Right cardiac atrium (tissue), 5 donors: Measurements from ENCODE around the gene BTN1A1. TPM values are rescaled to one million over a fixed set of nuclear protein-coding genes. Genes with fewer than 3 reads are reported as not detected.
"Not testable (repeated sequence)": the region's sequence is repeated elsewhere in the genome, so short reads cannot be mapped to it uniquely, and the experiment has no call there.

Experiments used
- ATAC-seq, 2 donors: fragments of 200-7000 bp; cut with Tn5 transposase; one replicate each; pipeline versions ENCODE4 v1.8.0 to v1.9.1; 2020; ENCODE audit warnings: moderate library complexity in 2 of 2, mild to moderate bottlenecking in 1 of 2
- DNase-seq, 3 donors: peaks; one replicate each; pipeline ENCODE4 v3.0.0-alpha.2; 2020
- H3K27ac ChIP-seq: one replicate; pipeline ENCODE4 v1.5.1; 2013; ENCODE audit warnings: mild to moderate bottlenecking, low read length, control low read depth, moderate library complexity
- H3K27me3 ChIP-seq: one replicate; pipeline ENCODE4 v1.6.1; 2013; ENCODE audit not compliant: control insufficient read depth, insufficient read depth
- H3K4me1 ChIP-seq: one replicate; pipeline ENCODE4 v1.6.1; 2013; ENCODE audit warnings: low read length; ENCODE audit not compliant: control insufficient read depth, insufficient read depth
- H3K4me3 ChIP-seq: one replicate; pipeline ENCODE4 v1.5.1; 2013; ENCODE audit warnings: low read length, control low read depth
- H3K9me3 ChIP-seq: one replicate; pipeline ENCODE4 v1.6.1; 2013; ENCODE audit warnings: low read length; ENCODE audit not compliant: control insufficient read depth
- WGBS: extraction: QIAGEN DNeasy Blood & Tissue Kit; methylation state at CpG from one replicate; pipeline ENCODE4 v1.1.7; 2013; 5-methylcytosine and 5-hydroxymethylcytosine counted together
- intact Hi-C, 4 donors: fragments of 100-400 bp; cut with DNase I; formaldehyde crosslinking; loops; one replicate each; pipeline versions ENCODE4 v1.11.0 to v1.14.0; 2022 to 2023
- polyA plus RNA-seq: library from polyadenylated mRNA; stranded (reverse); fragments of 200-250 nt; gene quantifications from one replicate; pipeline ENCODE4 v1.2.3, GENCODE V29; 2013
- total RNA-seq, 4 donors: library from RNA; stranded (reverse); fragmentation: NEBNext Ultra II Directional; extraction: Animal tissue kit (Norgen Biotek cat#: 25700); gene quantifications; one replicate each; pipeline ENCODE4 v1.2.1, GENCODE V29; 2021
- donor health status: healthy with polysubstance abuse.
- donor health status: DM: no; HTN: yes; CAD: no.
- donor health status: DM: no; HTN: no; CAD: no.
- donor health status: DM: no; HTN: yes; CAD: no; lungs with severe emphysema.
- donor health status: DM: yes; HTN: yes; CAD: no.

Gene BTN1A1
- total and polyA plus RNA-seq, 5 donors: not detected

- WGBS: 16% methylated on average over 21 of the region's 21 CpGs
- H3K4me1 ChIP-seq: no peaks in the 10 kb centered on the region
- H3K27ac ChIP-seq: peak overlapping the region; percentile 90
- H3K4me3 ChIP-seq: peak overlapping the region; percentile 97
- ATAC-seq: peak; percentile 46 to 47
- intact Hi-C loops: no loop called here
- H3K9me3 ChIP-seq: no peaks in the 10 kb centered on the region
- peak in 2 of 3 donors; percentile 68 to 82 for DNase-seq
- H3K27me3 ChIP-seq: no peaks in the 10 kb centered on the region
Measured at GRCh38 chr6:26520237-26520849, 20.2 kb downstream of the BTN1A1 start.

GRCh38 chr6:26520850-26521599 lies 20.9 kb downstream of the BTN1A1 start:
- no peaks in the 10 kb centered on the region for H3K27me3 ChIP-seq
- DNase-seq (peak; percentile 91 to 96 (median 95)), ATAC-seq (peak; percentile 93 to 94)
- no peaks in the 10 kb centered on the region for H3K9me3 ChIP-seq
- intact Hi-C loops: no loop called here
- peak overlapping the region; percentile 98 for H3K27ac ChIP-seq
- peak overlapping the region; percentile 97 for H3K4me3 ChIP-seq
- WGBS: under 1% methylated on average over 44 of the region's 49 CpGs
- H3K4me1 ChIP-seq: no peaks in the 10 kb centered on the region

- H3K4me1 ChIP-seq: no peaks in the 10 kb centered on the region
- no peaks in the 10 kb centered on the region for H3K9me3 ChIP-seq
- peak; percentile 97 for ATAC-seq
- intact Hi-C loops: no loop called here
- peak overlapping the region; percentile 98 for H3K27ac ChIP-seq
- H3K4me3 ChIP-seq: peak overlapping the region; percentile 97
- peak; percentile 88 to 95 (median 94) for DNase-seq
- H3K27me3 ChIP-seq: no peaks in the 10 kb centered on the region
- WGBS: 5% methylated on average over 74 of the region's 74 CpGs
Measured at GRCh38 chr6:26521600-26522391, 21.7 kb downstream of the BTN1A1 start.

GRCh38 chr6:26522486-26523228 lies 22.6 kb downstream of the BTN1A1 start:
- intact Hi-C loops, H3K27ac ChIP-seq, H3K9me3 ChIP-seq, H3K27me3 ChIP-seq, ATAC-seq, DNase-seq, H3K4me1 ChIP-seq: not testable (repeated sequence)
- peak overlapping the region; percentile 97 for H3K4me3 ChIP-seq
- WGBS: 78% methylated on average over 11 of the region's 11 CpGs

GRCh38 chr6:26524314-26524713 lies 24.2 kb downstream of the BTN1A1 start:
- H3K4me1 ChIP-seq, DNase-seq, H3K4me3 ChIP-seq, H3K9me3 ChIP-seq, ATAC-seq, H3K27ac ChIP-seq, H3K27me3 ChIP-seq, intact Hi-C loops: not testable (repeated sequence)
- 95% methylated on average over 2 of the region's 2 CpGs for WGBS

GRCh38 chr6:26524722-26525370 lies 24.7 kb downstream of the BTN1A1 start:
- DNase-seq (no peak), ATAC-seq (no peak)
- Histone ChIP-seq H3K27ac (no peak overlapping the region), H3K27me3 (no peaks in the 10 kb centered on the region), H3K4me3 (no peak overlapping the region), H3K4me1 (no peaks in the 10 kb centered on the region), H3K9me3 (no peaks in the 10 kb centered on the region)
- intact Hi-C loops: no loop called here
- WGBS: 87% methylated on average over 7 of the region's 7 CpGs

- Histone ChIP-seq H3K4me1 (no peaks in the 10 kb centered on the region), H3K9me3 (no peaks in the 10 kb centered on the region), H3K27me3 (no peaks in the 10 kb centered on the region), H3K27ac (no peak overlapping the region), H3K4me3 (no peak overlapping the region)
- no peak for DNase-seq
- intact Hi-C loops: no loop called here
- 61% methylated on average over 2 of the region's 2 CpGs for WGBS
- no peak for ATAC-seq
Measured at GRCh38 chr6:26525838-26526237, 25.7 kb downstream of the BTN1A1 start.

GRCh38 chr6:26526928-26527327 lies 26.8 kb downstream of the BTN1A1 start:
- no peak for ATAC-seq
- Histone ChIP-seq H3K4me3 (no peak overlapping the region), H3K27ac (no peak overlapping the region), H3K9me3 (no peaks in the 10 kb centered on the region), H3K27me3 (no peaks in the 10 kb centered on the region), H3K4me1 (no peaks in the 10 kb centered on the region)
- no peak for DNase-seq
- WGBS: 95% methylated on average over 1 of the region's 1 CpG
- intact Hi-C loops: no loop called here

GRCh38 chr6:26530203-26530602 lies 30.1 kb downstream of the BTN1A1 start:
- Histone ChIP-seq H3K27ac (no peak overlapping the region), H3K9me3 (no peaks in the 10 kb centered on the region), H3K4me3 (no peak overlapping the region), H3K4me1 (no peaks in the 10 kb centered on the region), H3K27me3 (no peaks in the 10 kb centered on the region)
- no peak for ATAC-seq
- DNase-seq: no peak
- intact Hi-C loops: no loop called here
- 96% methylated on average over 2 of the region's 2 CpGs for WGBS

- Histone ChIP-seq H3K27ac (no peak overlapping the region), H3K4me1 (no peaks in the 10 kb centered on the region), H3K27me3 (no peaks in the 10 kb centered on the region), H3K9me3 (no peaks in the 10 kb centered on the region), H3K4me3 (no peak overlapping the region)
- WGBS: 94% methylated on average over 1 of the region's 1 CpG
- no peak for ATAC-seq
- intact Hi-C loops: no loop called here
- DNase-seq: no peak
Measured at GRCh38 chr6:26531897-26532296, 31.8 kb downstream of the BTN1A1 start.
